Mesenchymal stem cell (in vitro differentiated cells and primary cell): ENCODE data around the gene MYOG. TPM values are rescaled to one million over a fixed set of nuclear protein-coding genes. Genes with fewer than 3 reads are reported as not detected.

Source experiments
- DNase-seq: peaks from one replicate; pipeline ENCODE4 v3.0.0-alpha.2; 2013
- H2AFZ ChIP-seq: one replicate; pipeline ENCODE4 v1.6.1; 2013; ENCODE audit warnings: low read depth, mild to moderate bottlenecking, control low read depth, inconsistent platforms, low read length, moderate library complexity
- H2AK5ac ChIP-seq: 2 replicates; pipeline ENCODE4 v1.6.1; 2013; ENCODE audit warnings: low read length, moderate library complexity, mild to moderate bottlenecking, inconsistent platforms; ENCODE audit not compliant: severe bottlenecking
- H2BK120ac ChIP-seq: one replicate; pipeline ENCODE4 v1.6.1; 2013; ENCODE audit warnings: low read depth, mild to moderate bottlenecking, inconsistent platforms, low read length, moderate library complexity
- H2BK12ac ChIP-seq, 2 experiments: one replicate each; pipeline ENCODE4 v1.6.1; 2013; ENCODE audit warnings: inconsistent platforms in 2 of 2, low read length in 2 of 2, mild to moderate bottlenecking in 2 of 2, moderate library complexity in 2 of 2, control low read depth in 1 of 2
- H2BK15ac ChIP-seq: one replicate; pipeline ENCODE4 v1.6.1; 2013; ENCODE audit warnings: mild to moderate bottlenecking, low read depth, inconsistent platforms; ENCODE audit not compliant: poor library complexity, severe bottlenecking
- H2BK5ac ChIP-seq: 2 replicates; pipeline ENCODE4 v1.6.1; 2013; ENCODE audit warnings: low read depth, mild to moderate bottlenecking, low read length, control low read depth, inconsistent platforms; ENCODE audit not compliant: poor library complexity, severe bottlenecking
- H3K14ac ChIP-seq, 2 experiments: one replicate each; pipeline ENCODE4 v1.6.1; 2013; ENCODE audit warnings: inconsistent platforms in 2 of 2, low read length in 2 of 2, control low read depth in 1 of 2, mild to moderate bottlenecking in 1 of 2, moderate library complexity in 1 of 2
- H3K18ac ChIP-seq, 2 experiments: one replicate each; pipeline ENCODE4 v1.6.1; 2013; ENCODE audit warnings: inconsistent platforms in 2 of 2, low read length in 2 of 2, control low read depth in 1 of 2, low read depth in 1 of 2, mild to moderate bottlenecking in 1 of 2
- H3K23ac ChIP-seq, 2 experiments: one replicate each; pipeline ENCODE4 v1.6.1; 2013; ENCODE audit warnings: inconsistent platforms in 2 of 2, low read length in 2 of 2, mild to moderate bottlenecking in 2 of 2, moderate library complexity in 2 of 2, control low read depth in 1 of 2
- H3K27ac ChIP-seq: 2 replicates; pipeline ENCODE4 v1.5.1; 2013; ENCODE audit warnings: mild to moderate bottlenecking, moderate library complexity, low read length, control low read depth, inconsistent platforms; ENCODE audit not compliant: poor library complexity, severe bottlenecking
- H3K27me3 ChIP-seq, 2 experiments: 2 replicates each; pipeline versions ENCODE4 v1.6.1 to v1.7.0; 2013; ENCODE audit warnings: low read length in 2 of 2, mild to moderate bottlenecking in 2 of 2, moderate library complexity in 2 of 2, control low read depth in 1 of 2, inconsistent platforms in 1 of 2; ENCODE audit not compliant: control insufficient read depth in 1 of 2, insufficient read depth in 1 of 2
- H3K36me3 ChIP-seq, 2 experiments: 2 replicates each; pipeline versions ENCODE4 v1.6.1 to v1.7.0; 2013; ENCODE audit warnings: low read length in 2 of 2, control low read depth in 1 of 2, inconsistent platforms in 1 of 2, low read depth in 1 of 2, mild to moderate bottlenecking in 1 of 2; ENCODE audit not compliant: insufficient read depth in 2 of 2, control insufficient read depth in 1 of 2
- H3K4ac ChIP-seq, 2 experiments: one replicate each; pipeline ENCODE4 v1.6.1; 2013; ENCODE audit warnings: inconsistent platforms in 2 of 2, low read length in 2 of 2, mild to moderate bottlenecking in 2 of 2, moderate library complexity in 2 of 2, control low read depth in 1 of 2, low read depth in 1 of 2
- H3K4me1 ChIP-seq: 2 replicates; pipeline ENCODE4 v1.6.1; 2013; ENCODE audit warnings: low read depth, low read length, control low read depth; ENCODE audit not compliant: control insufficient read depth, insufficient read depth
- H3K4me2 ChIP-seq: 2 replicates; pipeline ENCODE4 v1.6.1; 2013; ENCODE audit warnings: low read length, mild to moderate bottlenecking, inconsistent platforms; ENCODE audit not compliant: poor library complexity, severe bottlenecking
- H3K4me3 ChIP-seq, 2 experiments: 2 replicates each; pipeline versions ENCODE4 v1.5.1 to v1.7.0; 2013; ENCODE audit warnings: low read length in 2 of 2, mild to moderate bottlenecking in 2 of 2, control low read depth in 1 of 2, low read depth in 1 of 2; ENCODE audit not compliant: insufficient read depth in 1 of 2
- H3K79me1 ChIP-seq: replicated peaks from 2 replicates; pipeline ENCODE4 v1.6.1; 2013; ENCODE audit warnings: mild to moderate bottlenecking, control low read depth, low read length, inconsistent platforms; ENCODE audit not compliant: poor library complexity, severe bottlenecking
- H3K9ac ChIP-seq: 2 replicates; pipeline ENCODE4 v1.7.0; 2013; ENCODE audit warnings: mild to moderate bottlenecking, low read length, moderate library complexity
- H3K9me3 ChIP-seq: 2 replicates; pipeline ENCODE4 v1.7.0; 2013; ENCODE audit warnings: mild to moderate bottlenecking, low read length; ENCODE audit not compliant: control insufficient read depth
- H4K8ac ChIP-seq: one replicate; pipeline ENCODE4 v1.6.1; 2013; ENCODE audit warnings: inconsistent platforms, mild to moderate bottlenecking, low read length, moderate library complexity
- H4K91ac ChIP-seq: one replicate; pipeline ENCODE4 v1.6.1; 2013; ENCODE audit warnings: mild to moderate bottlenecking, low read length, inconsistent platforms
- WGBS: methylation state at CpG from one replicate; pipeline ENCODE4 v1.1.7; 2013; ENCODE audit warnings: mixed read lengths; 5-methylcytosine and 5-hydroxymethylcytosine counted together
- polyA plus RNA-seq, 2 experiments: library from polyadenylated mRNA; stranded (reverse); fragments of 200-250 nt; gene quantifications; one replicate each; pipeline ENCODE4 v1.2.3, GENCODE V29; 2013

The MYOG gene
- not detected for polyA plus RNA-seq (2013, experiment 1 of 2)
- not detected for polyA plus RNA-seq (2013, experiment 2 of 2)

DNA sequence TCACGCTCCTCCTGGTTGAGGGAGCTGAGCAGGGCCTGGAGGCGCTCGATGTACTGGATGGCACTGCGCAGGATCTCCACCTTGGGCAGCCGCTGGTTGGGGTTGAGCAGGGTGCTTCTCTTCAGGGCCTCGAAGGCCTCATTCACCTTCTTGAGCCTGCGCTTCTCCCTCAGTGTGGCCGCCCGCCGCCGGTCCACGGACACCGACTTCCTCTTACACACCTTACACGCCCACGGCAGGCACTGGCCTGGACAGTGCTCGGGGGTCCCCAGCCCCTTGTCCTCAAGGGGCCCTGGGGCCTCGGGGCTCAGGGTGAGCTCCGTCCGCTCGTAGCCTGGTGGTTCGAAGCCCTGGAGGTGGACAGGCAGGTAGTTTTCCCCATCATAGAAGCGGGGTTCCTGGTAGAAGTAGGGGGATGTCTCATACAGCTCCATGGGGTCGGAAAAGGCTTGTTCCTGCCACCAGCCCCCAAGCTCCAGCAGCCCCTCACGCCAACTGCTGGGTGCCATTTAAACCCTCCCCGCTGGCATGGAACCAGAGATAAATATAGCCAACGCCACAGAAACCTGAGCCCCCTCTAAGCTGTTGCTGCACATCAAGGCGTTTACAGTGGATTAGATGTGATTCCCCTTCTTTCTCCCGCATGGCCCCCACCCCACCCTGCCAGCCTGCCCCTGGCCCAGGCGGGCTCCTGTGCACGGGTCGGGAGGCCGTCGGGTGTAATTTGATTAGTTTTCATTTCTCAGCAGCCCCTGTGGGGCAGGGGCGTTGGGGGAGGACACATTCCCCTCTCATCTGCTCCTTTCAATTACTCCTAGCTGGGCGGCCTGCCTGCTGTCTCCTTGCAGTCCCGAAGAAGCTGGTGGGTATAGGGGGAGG, at the start of gene MYOG:
TSS of gene MYOG (minus strand) at position 485 of the 879 bp plus-strand sequence. CDS start at position 434, 51 bp downstream.
- Histone ChIP-seq H3K4ac (no peak within 1 kb of the TSS), H3K9me3 (no peaks in the 10 kb centered on the region), H3K4me1 (no peaks in the 10 kb centered on the region), H3K36me3 (no peaks in the 10 kb centered on the region), H3K18ac (no peak within 1 kb of the TSS), H3K4me2 (no peak within 1 kb of the TSS), H3K9ac (no peak within 1 kb of the TSS), H4K8ac (no peak within 1 kb of the TSS), H2BK15ac (no peak within 1 kb of the TSS), H3K79me1 (no peaks in the 10 kb centered on the region), H3K23ac (no peak within 1 kb of the TSS), H2BK12ac (no peak within 1 kb of the TSS), H4K91ac (peak within 1 kb of the TSS; percentile 29), H2AK5ac (no peak within 1 kb of the TSS), H2BK5ac (no peak within 1 kb of the TSS), H3K27ac (no peak within 1 kb of the TSS), H3K14ac (no peak within 1 kb of the TSS), H3K4me3 (no peak within 1 kb of the TSS), H2AFZ (no peak within 1 kb of the TSS), H2BK120ac (no peak within 1 kb of the TSS), H3K27me3 (peaks cover 66 to 81% of the 10 kb centered on the region in 2 experiments)
- 92% methylated on average over 29 of the region's 36 CpGs for WGBS
- DNase-seq, result no peak

DNA sequence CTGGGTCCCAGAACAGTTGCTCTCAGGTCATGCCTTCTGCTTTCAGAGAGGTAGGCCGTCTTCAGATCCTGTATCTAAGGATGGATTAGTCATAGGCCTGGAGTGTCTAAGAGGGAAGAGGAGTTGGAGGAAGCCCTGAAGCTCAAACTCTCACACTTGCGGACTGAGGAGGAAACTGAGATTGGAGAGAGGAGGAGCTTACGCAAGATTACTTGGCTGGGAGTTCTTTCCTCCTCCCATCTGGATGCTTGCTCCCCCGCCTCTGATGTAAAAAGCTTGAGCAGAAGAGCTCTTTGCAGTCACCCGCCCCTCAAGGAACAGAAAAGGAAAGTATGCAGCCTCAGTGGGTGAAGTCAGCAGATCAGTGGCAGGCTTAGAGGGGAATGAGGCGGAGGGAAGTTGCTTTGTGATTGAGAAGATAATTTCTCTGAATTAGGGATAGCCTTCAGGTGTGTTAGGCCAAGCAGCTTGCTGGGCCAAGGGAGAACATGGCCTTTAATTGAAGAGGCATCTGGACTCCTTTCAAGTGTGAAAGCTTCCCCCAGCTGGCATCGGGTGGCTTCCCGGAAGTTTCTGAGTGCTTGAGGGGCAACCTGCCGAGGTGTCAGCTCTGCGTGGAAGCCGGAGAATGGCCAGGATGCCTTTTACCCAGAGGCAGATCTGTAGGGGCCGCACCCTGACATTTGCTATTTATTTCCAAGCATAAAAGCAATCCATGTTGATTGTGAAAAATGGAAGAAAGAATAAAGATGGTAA, 48.3 kb upstream of the MYOG start:
- Histone ChIP-seq H2BK5ac (no peak overlapping the region), H3K79me1 (peaks cover 29% of the 10 kb centered on the region), H2BK15ac (no peak overlapping the region), H3K9ac (peak overlapping the region; percentile 50), H2BK12ac (no peak overlapping the region), H3K14ac (no peak overlapping the region), H4K91ac (no peak overlapping the region), H3K4me1 (peaks cover 46% of the 10 kb centered on the region), H3K4me2 (no peak overlapping the region), H3K4ac (no peak overlapping the region), H3K23ac (no peak overlapping the region), H3K27ac (no peak overlapping the region), H3K18ac (no peak overlapping the region), H2BK120ac (no peak overlapping the region), H3K36me3 (peaks cover 22 to 24% of the 10 kb centered on the region in 2 experiments), H3K9me3 (no peaks in the 10 kb centered on the region), H2AFZ (no peak overlapping the region), H3K27me3 (peaks cover 0 to 3% of the 10 kb centered on the region in 2 experiments), H2AK5ac (peak overlapping the region; percentile 14), H3K4me3 (no peak overlapping the region), H4K8ac (no peak overlapping the region)
- peak; percentile 61 for DNase-seq
- WGBS, result 58% methylated on average over 10 of the region's 12 CpGs

DNA sequence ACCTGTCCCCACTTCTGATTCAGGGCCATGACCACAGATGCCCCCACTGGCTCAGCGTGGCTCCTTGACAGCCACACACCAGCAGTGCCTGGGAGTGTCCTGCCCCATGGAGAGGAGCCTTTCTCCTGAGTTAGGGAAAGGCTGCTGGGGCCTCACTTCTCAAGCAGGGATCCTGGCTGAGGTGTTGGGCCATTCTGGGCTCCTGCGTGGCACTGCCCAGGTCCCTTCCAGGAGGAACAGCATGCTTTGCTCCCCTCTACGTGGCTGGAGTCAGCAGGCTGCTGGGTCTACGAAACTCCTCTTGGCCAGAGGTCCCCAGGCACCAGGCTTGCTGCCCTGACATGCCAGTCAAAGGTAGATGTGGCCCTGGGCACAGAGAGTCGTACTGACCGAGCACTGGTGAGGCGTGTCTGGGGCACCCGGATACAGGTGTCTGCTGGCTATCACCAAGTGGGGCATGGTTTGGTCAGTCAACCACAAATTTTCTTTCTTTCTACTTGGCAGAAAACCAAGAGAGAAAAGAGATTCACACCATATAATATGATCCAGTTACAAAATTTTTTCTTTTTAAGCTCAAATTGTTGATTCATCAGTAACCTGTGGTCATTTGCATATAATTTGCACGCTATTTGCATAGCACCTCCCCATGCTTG, 45.9 kb upstream of the MYOG start:
- Histone ChIP-seq H3K4ac (no peak overlapping the region), H3K36me3 (peaks cover 19 to 30% of the 10 kb centered on the region in 2 experiments), H2BK120ac (no peak overlapping the region), H3K4me1 (peaks cover 60% of the 10 kb centered on the region), H3K27ac (no peak overlapping the region), H2BK12ac (no peak overlapping the region), H3K23ac (no peak overlapping the region), H3K4me2 (no peak overlapping the region), H3K9ac (no peak overlapping the region), H3K14ac (no peak overlapping the region), H4K8ac (no peak overlapping the region), H4K91ac (no peak overlapping the region), H2BK5ac (no peak overlapping the region), H3K4me3 (no peak overlapping the region), H3K18ac (no peak overlapping the region), H2BK15ac (no peak overlapping the region), H2AK5ac (peak overlapping the region; percentile 4), H3K9me3 (no peaks in the 10 kb centered on the region), H3K79me1 (peaks cover 17% of the 10 kb centered on the region), H3K27me3 (no peaks in the 10 kb centered on the region), H2AFZ (no peak overlapping the region)
- 88% methylated on average over 9 of the region's 9 CpGs for WGBS
- DNase-seq, result no peak
